Suprapubic skin (tissue), 4 donors: ENCODE measurements around the gene PPP3CB.

Experiments
- EP300 ChIP-seq: sonication (generic); formaldehyde crosslinking; IDR thresholded peaks from one replicate; pipeline ENCODE4 v1.6.1; 2017; ENCODE audit warnings: antibody characterized with exemption
- POLR2AphosphoS5 ChIP-seq, 3 donors: sonication (generic); formaldehyde crosslinking; IDR thresholded peaks; one replicate each; pipeline ENCODE4 v1.6.1; 2017; ENCODE audit warnings: antibody characterized with exemption in 3 of 3
- TF ChIP-seq, protein P1 (sequence below), 2 donors: fragments of 200-600 bp in 1 of 2; fragments of 450-650 bp in 1 of 2; sonication (generic) in 1 of 2; IDR thresholded peaks; one replicate each; pipeline ENCODE4 v1.5.1; 2016 to 2019; ENCODE audit warnings: antibody characterized with exemption in 2 of 2, mild to moderate bottlenecking in 1 of 2, moderate library complexity in 1 of 2

GRCh38 chr10:73407495-73407894 lies 88.3 kb downstream of the PPP3CB start:
- TF ChIP-seq, protein P1, sequence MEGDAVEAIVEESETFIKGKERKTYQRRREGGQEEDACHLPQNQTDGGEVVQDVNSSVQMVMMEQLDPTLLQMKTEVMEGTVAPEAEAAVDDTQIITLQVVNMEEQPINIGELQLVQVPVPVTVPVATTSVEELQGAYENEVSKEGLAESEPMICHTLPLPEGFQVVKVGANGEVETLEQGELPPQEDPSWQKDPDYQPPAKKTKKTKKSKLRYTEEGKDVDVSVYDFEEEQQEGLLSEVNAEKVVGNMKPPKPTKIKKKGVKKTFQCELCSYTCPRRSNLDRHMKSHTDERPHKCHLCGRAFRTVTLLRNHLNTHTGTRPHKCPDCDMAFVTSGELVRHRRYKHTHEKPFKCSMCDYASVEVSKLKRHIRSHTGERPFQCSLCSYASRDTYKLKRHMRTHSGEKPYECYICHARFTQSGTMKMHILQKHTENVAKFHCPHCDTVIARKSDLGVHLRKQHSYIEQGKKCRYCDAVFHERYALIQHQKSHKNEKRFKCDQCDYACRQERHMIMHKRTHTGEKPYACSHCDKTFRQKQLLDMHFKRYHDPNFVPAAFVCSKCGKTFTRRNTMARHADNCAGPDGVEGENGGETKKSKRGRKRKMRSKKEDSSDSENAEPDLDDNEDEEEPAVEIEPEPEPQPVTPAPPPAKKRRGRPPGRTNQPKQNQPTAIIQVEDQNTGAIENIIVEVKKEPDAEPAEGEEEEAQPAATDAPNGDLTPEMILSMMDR (IDR thresholded peaks at IDR 0.05), result no peak
- no peak for TF ChIP-seq EP300
- no peak for TF ChIP-seq POLR2AphosphoS5 (IDR thresholded peaks at IDR 0.05)
